Measurements from ENCODE around the gene IQSEC1.
"Not testable (repeated sequence)": the region's sequence is repeated elsewhere in the genome, so short reads cannot be mapped to it uniquely, and the experiment has no call there.

Gene IQSEC1

DNA sequence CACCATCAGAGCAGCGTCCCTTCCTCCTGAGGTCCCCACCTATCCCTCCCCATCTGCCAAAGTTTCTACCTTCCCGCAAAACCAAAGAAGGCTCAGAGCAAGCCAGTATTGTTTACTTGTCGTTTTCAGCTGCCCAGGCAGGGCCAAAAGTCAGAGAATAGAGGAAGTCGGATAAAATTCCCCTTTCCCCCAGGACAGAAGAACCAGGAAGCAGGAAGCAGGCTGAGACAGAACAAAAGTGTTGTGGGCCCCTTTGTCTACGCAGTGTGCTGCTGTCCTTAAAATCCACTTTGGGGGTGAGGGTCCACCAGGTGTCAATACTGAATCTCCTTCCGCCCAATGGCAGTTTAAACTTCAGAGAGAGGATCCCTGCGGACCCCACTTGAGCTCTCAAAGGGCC, 213.4 kb downstream of the IQSEC1 start:
- no peak for DNase-seq (ENCODE audit: low read depth)
- TF ChIP-seq, protein P1, sequence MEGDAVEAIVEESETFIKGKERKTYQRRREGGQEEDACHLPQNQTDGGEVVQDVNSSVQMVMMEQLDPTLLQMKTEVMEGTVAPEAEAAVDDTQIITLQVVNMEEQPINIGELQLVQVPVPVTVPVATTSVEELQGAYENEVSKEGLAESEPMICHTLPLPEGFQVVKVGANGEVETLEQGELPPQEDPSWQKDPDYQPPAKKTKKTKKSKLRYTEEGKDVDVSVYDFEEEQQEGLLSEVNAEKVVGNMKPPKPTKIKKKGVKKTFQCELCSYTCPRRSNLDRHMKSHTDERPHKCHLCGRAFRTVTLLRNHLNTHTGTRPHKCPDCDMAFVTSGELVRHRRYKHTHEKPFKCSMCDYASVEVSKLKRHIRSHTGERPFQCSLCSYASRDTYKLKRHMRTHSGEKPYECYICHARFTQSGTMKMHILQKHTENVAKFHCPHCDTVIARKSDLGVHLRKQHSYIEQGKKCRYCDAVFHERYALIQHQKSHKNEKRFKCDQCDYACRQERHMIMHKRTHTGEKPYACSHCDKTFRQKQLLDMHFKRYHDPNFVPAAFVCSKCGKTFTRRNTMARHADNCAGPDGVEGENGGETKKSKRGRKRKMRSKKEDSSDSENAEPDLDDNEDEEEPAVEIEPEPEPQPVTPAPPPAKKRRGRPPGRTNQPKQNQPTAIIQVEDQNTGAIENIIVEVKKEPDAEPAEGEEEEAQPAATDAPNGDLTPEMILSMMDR (conservative IDR thresholded peaks at IDR 0.05; ENCODE audit: low read depth, low read length): no peak

DNA sequence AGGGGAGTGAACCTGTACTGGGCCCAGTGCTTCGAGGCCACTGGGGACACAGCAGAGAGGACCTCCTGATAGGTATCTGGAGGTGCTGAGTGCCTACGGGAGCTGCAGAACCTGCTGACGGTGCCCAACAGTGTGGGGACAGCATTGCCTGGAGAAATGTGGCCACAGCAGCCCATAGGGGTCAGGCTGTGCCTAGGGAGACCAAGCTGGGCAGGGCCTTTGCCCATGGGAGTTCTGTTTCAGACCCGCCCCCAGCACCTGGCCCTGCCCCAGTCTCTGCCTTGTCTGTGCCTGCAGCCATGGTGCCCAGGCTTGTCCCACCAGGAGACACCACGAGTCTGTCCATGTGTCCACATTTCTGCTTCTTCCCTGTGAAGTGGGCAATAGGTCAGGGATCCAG, 216.6 kb downstream of the IQSEC1 start:
- H3K4me3 ChIP-seq (ENCODE audit: low read length): no peak overlapping the region
- no peak for DNase-seq (ENCODE audit: low read depth)

More for the DNA sequence above, 213.4 kb downstream of the IQSEC1 start:
- H3K4me3 ChIP-seq (ENCODE audit: low read length): no peak overlapping the region

DNA sequence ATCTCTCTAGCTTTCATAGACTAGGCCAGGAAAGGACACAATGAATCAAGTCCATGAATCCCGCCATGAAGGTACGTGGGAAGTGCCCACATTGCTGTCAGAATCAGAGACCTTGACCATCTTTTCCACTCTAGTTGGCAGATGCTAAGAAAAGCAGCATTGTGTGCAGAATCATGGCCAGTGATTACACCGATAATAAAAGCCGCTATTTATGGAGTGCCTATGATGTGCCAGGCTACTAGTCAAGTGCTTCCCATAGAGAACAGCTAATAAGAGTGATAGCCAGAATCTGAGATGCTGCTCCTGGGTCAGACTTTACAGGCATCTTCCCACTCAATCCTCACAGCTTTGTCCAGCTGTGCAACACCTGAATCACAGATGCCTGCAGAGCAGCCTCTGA, 218.7 kb downstream of the IQSEC1 start:
- no peak overlapping the region for H3K4me3 ChIP-seq (ENCODE audit: low read length)
- TF ChIP-seq, protein P1 (conservative IDR thresholded peaks at IDR 0.05; ENCODE audit: low read depth, low read length): no peak
- DNase-seq (ENCODE audit: low read depth): no peak

More for the DNA sequence above, 216.6 kb downstream of the IQSEC1 start:
- TF ChIP-seq, protein P1 (conservative IDR thresholded peaks at IDR 0.05; ENCODE audit: low read depth, low read length): no peak

DNA sequence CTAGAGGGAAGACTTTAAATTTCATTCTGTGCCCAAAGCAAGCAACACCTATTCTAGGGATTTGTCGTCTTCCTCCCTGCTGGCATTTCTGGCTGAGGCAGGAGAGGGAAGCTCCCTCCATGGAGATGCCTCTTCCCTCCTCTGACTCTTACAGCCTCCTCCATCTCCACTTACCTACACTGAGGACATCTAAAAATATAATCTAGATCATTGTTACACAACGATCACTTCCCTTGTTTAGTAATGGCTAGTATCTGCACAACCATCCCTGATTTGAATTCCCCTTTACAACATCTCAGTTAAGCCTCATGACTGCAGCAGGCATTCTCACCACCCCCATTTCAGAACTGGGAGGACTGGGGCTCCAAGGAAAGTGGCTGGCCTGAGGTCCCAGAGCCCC, 219.4 kb downstream of the IQSEC1 start:
- DNase-seq (ENCODE audit: low read depth); H3K4me3 ChIP-seq (ENCODE audit: low read length): not testable (repeated sequence)

DNA sequence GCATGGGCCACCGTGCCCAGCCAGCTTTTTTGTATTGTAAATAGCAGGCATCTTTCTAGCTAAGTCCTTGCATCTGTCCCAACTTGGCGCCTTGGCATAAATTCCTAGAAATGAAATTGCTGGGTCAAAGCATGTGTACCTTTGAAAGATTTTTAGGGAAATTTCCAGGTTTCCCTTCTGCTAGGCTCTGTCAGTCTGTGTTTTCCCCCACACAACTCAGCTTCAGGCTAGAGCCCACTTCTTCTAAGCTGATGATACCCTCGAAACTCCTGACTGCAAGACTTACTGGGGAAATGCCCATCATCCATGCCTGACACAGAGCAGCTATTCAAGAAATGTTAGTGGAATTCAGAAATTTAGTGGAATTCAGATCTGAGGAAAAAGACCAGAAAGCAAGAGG, 221.0 kb downstream of the IQSEC1 start:
- no peak for DNase-seq (ENCODE audit: low read depth)
- H3K4me3 ChIP-seq (ENCODE audit: low read length): no peak overlapping the region
- TF ChIP-seq, protein P1 (conservative IDR thresholded peaks at IDR 0.05; ENCODE audit: low read depth, low read length): no peak
